ENCODE data around the gene FMNL2.

The FMNL2 gene

GRCh38 chr2:152446213-152446612 lies 111.2 kb downstream of the FMNL2 start:
- H3K4me1 ChIP-seq (ENCODE audit: control insufficient read depth, insufficient read depth, low read length) = no peaks in the 10 kb centered on the region
- CTCF ChIA-PET = interaction anchor here (0.7 kb wide), 1 partner anchor 117 kb away, joined by 3 read pairs; no protein-coding TSS in a partner anchor
- H3K9me3 ChIP-seq (ENCODE audit: control insufficient read depth, insufficient read depth, low read depth, low read length) = no peaks in the 10 kb centered on the region
- TF ChIP-seq ZNF391 (tag by site-specific recombination; IDR thresholded peaks at IDR 0.05; ENCODE audit: borderline replicate concordance, low read depth) (no peak), GLI4 (tag by site-specific recombination; IDR thresholded peaks at IDR 0.05) (no peak), SETDB1 (IDR thresholded peaks at IDR 0.05; ENCODE audit: insufficient read length, low read length) (no peak), ZSCAN30 (tag by site-specific recombination; IDR thresholded peaks at IDR 0.05) (no peak), ZNF76 (tag by site-specific recombination; IDR thresholded peaks at IDR 0.05; ENCODE audit: borderline replicate concordance, low read depth) (no peak), ZNF621 (tag by site-specific recombination; IDR thresholded peaks at IDR 0.05) (no peak), ZNF341 (tag by site-specific recombination; IDR thresholded peaks at IDR 0.05; ENCODE audit: low read depth) (no peak), ZNF266 (tag by site-specific recombination; IDR thresholded peaks at IDR 0.05; ENCODE audit: low read depth) (no peak), ZNF169 (tag by site-specific recombination; IDR thresholded peaks at IDR 0.05) (no peak), ZBTB6 (tag by site-specific recombination; IDR thresholded peaks at IDR 0.05) (no peak), ZNF548 (tag by site-specific recombination; IDR thresholded peaks at IDR 0.05) (no peak), WT1 (tag by site-specific recombination; IDR thresholded peaks at IDR 0.05) (no peak), GLIS2 (tag by site-specific recombination; IDR thresholded peaks at IDR 0.05) (no peak)
- TF ChIP-seq, protein P1, sequence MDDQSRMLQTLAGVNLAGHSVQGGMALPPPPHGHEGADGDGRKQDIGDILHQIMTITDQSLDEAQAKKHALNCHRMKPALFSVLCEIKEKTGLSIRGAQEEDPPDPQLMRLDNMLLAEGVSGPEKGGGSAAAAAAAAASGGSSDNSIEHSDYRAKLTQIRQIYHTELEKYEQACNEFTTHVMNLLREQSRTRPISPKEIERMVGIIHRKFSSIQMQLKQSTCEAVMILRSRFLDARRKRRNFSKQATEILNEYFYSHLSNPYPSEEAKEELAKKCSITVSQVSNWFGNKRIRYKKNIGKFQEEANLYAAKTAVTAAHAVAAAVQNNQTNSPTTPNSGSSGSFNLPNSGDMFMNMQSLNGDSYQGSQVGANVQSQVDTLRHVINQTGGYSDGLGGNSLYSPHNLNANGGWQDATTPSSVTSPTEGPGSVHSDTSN (CRISPR knock-in tag; IDR thresholded peaks at IDR 0.05) = no peak
- TF ChIP-seq, protein P2, sequence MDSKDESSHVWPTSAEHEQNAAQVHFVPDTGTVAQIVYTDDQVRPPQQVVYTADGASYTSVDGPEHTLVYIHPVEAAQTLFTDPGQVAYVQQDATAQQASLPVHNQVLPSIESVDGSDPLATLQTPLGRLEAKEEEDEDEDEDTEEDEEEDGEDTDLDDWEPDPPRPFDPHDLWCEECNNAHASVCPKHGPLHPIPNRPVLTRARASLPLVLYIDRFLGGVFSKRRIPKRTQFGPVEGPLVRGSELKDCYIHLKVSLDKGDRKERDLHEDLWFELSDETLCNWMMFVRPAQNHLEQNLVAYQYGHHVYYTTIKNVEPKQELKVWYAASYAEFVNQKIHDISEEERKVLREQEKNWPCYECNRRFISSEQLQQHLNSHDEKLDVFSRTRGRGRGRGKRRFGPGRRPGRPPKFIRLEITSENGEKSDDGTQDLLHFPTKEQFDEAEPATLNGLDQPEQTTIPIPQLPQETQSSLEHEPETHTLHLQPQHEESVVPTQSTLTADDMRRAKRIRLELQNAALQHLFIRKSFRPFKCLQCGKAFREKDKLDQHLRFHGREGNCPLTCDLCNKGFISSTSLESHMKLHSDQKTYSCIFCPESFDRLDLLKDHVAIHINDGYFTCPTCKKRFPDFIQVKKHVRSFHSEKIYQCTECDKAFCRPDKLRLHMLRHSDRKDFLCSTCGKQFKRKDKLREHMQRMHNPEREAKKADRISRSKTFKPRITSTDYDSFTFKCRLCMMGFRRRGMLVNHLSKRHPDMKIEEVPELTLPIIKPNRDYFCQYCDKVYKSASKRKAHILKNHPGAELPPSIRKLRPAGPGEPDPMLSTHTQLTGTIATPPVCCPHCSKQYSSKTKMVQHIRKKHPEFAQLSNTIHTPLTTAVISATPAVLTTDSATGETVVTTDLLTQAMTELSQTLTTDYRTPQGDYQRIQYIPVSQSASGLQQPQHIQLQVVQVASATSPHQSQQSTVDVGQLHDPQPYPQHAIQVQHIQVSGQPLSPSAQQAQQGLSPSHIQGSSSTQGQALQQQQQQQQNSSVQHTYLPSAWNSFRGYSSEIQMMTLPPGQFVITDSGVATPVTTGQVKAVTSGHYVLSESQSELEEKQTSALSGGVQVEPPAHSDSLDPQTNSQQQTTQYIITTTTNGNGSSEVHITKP (tag by site-specific recombination; IDR thresholded peaks at IDR 0.05) = no peak
- H3K36me3 ChIP-seq (ENCODE audit: control insufficient read depth in 2 of 2, insufficient read depth in 1 of 2, low read length in 2 of 2) = no peaks in the 10 kb centered on the region
- H3K4me3 ChIP-seq (ENCODE audit: low read depth, low read length) = no peak overlapping the region
- POLR2A ChIA-PET = no interaction called here
- no peak overlapping the region for H3K27ac ChIP-seq (ENCODE audit: extremely low read depth, low read depth, low read length)

- Histone ChIP-seq H3K4me1 (ENCODE audit: control insufficient read depth, insufficient read depth, low read length) (no peaks in the 10 kb centered on the region), H3K36me3 (ENCODE audit: control insufficient read depth in 2 of 2, insufficient read depth in 1 of 2, low read length in 2 of 2) (no peaks in the 10 kb centered on the region), H3K27ac (ENCODE audit: extremely low read depth, low read depth, low read length) (no peak overlapping the region), H3K4me3 (ENCODE audit: low read depth, low read length) (no peak overlapping the region), H3K9me3 (ENCODE audit: control insufficient read depth, insufficient read depth, low read depth, low read length) (no peaks in the 10 kb centered on the region)
- ChIA-PET CTCF (interaction anchor here (0.6 kb wide), 1 partner anchor 73 kb away, joined by 6 read pairs; no protein-coding TSS in a partner anchor), POLR2A (no interaction called here)
- TF ChIP-seq ZNF133 (tag by site-specific recombination; IDR thresholded peaks at IDR 0.05) (no peak), ZNF76 (tag by site-specific recombination; IDR thresholded peaks at IDR 0.05; ENCODE audit: borderline replicate concordance, low read depth) (no peak), KLF9 (tag by site-specific recombination; IDR thresholded peaks at IDR 0.05; ENCODE audit: low read depth) (no peak), ZNF155 (tag by site-specific recombination; IDR thresholded peaks at IDR 0.05) (no peak), ZNF610 (tag by site-specific recombination; IDR thresholded peaks at IDR 0.05; ENCODE audit: borderline replicate concordance) (no peak), ZNF704 (tag by site-specific recombination; IDR thresholded peaks at IDR 0.05) (no peak)
- TF ChIP-seq, protein P3, sequence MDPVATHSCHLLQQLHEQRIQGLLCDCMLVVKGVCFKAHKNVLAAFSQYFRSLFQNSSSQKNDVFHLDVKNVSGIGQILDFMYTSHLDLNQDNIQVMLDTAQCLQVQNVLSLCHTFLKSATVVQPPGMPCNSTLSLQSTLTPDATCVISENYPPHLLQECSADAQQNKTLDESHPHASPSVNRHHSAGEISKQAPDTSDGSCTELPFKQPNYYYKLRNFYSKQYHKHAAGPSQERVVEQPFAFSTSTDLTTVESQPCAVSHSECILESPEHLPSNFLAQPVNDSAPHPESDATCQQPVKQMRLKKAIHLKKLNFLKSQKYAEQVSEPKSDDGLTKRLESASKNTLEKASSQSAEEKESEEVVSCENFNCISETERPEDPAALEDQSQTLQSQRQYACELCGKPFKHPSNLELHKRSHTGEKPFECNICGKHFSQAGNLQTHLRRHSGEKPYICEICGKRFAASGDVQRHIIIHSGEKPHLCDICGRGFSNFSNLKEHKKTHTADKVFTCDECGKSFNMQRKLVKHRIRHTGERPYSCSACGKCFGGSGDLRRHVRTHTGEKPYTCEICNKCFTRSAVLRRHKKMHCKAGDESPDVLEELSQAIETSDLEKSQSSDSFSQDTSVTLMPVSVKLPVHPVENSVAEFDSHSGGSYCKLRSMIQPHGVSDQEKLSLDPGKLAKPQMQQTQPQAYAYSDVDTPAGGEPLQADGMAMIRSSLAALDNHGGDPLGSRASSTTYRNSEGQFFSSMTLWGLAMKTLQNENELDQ (tag by site-specific recombination; IDR thresholded peaks at IDR 0.05; ENCODE audit: low read depth) = no peak
- TF ChIP-seq, protein P4, sequence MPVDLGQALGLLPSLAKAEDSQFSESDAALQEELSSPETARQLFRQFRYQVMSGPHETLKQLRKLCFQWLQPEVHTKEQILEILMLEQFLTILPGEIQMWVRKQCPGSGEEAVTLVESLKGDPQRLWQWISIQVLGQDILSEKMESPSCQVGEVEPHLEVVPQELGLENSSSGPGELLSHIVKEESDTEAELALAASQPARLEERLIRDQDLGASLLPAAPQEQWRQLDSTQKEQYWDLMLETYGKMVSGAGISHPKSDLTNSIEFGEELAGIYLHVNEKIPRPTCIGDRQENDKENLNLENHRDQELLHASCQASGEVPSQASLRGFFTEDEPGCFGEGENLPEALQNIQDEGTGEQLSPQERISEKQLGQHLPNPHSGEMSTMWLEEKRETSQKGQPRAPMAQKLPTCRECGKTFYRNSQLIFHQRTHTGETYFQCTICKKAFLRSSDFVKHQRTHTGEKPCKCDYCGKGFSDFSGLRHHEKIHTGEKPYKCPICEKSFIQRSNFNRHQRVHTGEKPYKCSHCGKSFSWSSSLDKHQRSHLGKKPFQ (tag by site-specific recombination; IDR thresholded peaks at IDR 0.05) = no peak
These were observed 112.9 kb downstream of the FMNL2 start for GRCh38 chr2:152447897-152448296.

Data from HEK293 (cell line).